Frontal cortex (tissue), 4 donors: ENCODE measurements around the gene DUOXA2. TPM values are rescaled to one million over a fixed set of nuclear protein-coding genes. Genes with fewer than 3 reads are reported as not detected.
"Not testable (repeated sequence)": the region's sequence is repeated elsewhere in the genome, so short reads cannot be mapped to it uniquely, and the experiment has no call there.

ENCODE experiments used
- DNase-seq, 2 donors: peaks; one replicate each; pipeline ENCODE4 v3.0.0; 2012; ENCODE audit warnings: low spot score in 2 of 2
- FAIRE-seq: peaks from 2 replicates; lab custom pipeline; 2012; peaks lifted over from hg19 to GRCh38; lab: Jason Lieb, UNC
- total RNA-seq: library from RNA; depleted of rRNA; stranded (reverse); fragments of >200 nt; gene quantifications from one replicate; pipeline ENCODE4 v1.2.3, GENCODE V29; 2014
- donor health status: control.
- donor health status: control.
- donor health status: control.

DUOXA2 gene
- total RNA-seq, 1 donor from 2014 or later = not detected

- no peak for FAIRE-seq
- no peak for DNase-seq
These were observed 20.3 kb upstream of the DUOXA2 start for GRCh38 chr15:45093622-45094357.

- DNase-seq (no peak), FAIRE-seq (no peak)
These were observed 19.8 kb upstream of the DUOXA2 start for GRCh38 chr15:45094358-45094730.

GRCh38 chr15:45095661-45096060 lies 18.5 kb upstream of the DUOXA2 start:
- DNase-seq (no peak), FAIRE-seq (no peak)

DNA sequence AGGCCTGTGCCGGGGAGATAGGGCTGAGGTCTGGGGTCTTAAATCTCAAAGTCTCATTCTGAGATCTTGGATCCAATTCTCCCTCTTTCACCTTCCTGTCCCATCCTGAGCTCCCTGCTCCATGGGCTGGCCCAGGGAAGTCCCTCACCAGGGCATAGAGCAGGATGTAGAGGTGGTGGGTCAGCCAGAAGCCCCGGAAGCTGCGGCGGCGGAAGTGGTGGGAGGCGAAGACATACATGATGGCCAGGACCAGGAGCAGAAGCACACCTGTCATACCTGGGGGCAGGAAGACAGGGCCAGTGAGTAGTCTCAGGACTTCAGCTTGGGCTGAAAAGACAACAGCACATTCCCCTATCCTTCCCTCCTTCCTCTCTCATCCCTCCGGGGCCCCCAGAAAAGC lies 16.7 kb upstream of the DUOXA2 start:
- DNase-seq = no peak
- FAIRE-seq = no peak

- FAIRE-seq = no peak
- DNase-seq = no peak
These were observed 14.5 kb upstream of the DUOXA2 start for GRCh38 chr15:45099549-45100165.

DNA sequence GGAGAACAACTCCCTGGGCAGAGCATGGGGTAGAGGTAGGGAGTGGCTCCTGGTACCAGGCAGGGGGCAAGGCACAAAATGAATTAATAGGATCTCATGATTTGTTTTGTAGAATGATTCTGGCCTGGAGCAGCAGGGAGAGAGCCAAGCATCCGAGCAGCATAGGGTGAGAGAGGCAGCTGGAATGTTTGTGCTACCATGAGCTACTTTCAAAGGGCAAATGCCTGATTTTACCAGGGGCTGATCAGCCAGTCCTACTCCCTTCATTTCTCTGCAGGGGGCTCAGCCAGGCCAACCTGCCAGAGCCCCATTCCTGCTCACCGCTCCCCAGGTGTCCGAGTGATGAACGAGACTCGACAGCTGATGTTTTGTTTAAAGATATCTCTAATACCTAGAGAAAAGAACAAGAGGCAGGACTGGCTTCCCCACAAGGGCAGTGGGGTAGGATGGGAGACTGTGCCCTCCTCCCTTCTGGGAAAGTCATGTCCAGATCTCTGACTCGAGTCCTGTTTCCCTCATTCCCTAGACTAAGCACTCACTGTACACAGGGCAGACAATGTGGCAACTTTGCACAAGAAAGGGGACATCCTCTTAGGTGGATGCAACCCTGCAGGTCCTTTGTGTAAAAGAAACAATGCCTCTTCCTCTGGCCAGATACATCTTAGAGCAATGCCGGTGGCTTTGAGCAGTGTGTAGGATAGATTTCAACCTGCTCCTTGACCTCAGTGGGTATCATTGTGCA lies 13.1 kb upstream of the DUOXA2 start:
- DNase-seq (no peak), FAIRE-seq (no peak)

DNA sequence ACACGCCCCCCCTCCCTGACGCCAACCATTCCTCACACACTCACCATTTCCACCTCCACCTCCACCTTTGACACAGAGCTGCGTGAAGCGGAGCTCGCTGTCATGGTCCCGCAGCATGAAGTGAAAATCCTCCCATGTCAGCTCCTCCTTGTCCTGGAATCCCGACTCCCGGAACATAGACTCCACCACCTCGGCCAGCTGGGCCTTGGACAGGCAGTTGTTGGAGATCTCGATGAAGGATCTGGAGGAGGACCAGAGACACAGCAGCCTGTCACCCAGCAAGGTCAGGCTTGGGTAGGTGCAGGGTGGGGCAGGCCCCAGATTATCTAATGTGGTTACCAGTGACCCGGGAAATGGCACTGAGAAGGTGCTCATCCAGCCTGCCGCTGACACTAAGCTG lies 12.4 kb upstream of the DUOXA2 start:
- DNase-seq (no peak), FAIRE-seq (no peak)

DNA sequence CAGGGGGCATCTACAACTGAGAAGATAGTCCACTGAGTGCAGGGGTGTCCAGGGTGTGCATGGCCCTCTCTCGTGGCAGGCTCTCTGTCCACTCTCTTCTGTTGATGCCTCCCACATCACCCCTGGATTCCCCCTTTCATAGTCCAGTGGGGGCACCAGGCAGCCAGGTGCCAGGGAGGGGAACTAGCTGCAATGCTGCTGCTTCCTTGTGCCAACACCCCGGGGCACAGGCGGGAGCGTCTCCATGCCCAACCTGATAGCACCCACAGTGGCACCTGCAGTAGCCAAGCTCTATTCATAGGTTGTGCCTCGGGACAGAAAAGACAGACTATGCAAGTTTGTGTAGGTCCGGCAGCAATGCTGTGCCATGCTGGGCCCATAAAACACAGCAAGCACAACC lies 11.9 kb upstream of the DUOXA2 start:
- FAIRE-seq (no peak), DNase-seq (no peak)

DNA sequence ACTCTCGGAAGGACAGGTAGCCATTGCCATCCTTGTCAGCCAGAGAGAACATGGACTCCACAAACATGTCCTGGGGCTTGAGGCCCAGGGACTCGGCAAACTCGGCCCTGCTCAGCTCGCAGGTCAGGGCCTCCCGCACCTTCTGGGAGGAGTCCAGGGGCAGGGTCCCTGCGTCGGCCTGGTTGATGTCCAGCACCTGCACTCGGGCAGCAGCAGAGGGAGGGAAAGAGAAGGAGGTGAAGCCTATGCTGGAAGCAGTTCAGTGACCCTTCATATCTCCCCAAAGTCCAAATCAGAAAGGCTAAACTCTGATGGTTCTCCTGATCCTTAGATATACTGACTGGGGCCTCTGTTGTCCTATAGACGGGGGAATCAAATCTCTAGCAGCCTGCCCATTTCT lies 10.0 kb upstream of the DUOXA2 start:
- not testable (repeated sequence) for DNase-seq, FAIRE-seq

DNA sequence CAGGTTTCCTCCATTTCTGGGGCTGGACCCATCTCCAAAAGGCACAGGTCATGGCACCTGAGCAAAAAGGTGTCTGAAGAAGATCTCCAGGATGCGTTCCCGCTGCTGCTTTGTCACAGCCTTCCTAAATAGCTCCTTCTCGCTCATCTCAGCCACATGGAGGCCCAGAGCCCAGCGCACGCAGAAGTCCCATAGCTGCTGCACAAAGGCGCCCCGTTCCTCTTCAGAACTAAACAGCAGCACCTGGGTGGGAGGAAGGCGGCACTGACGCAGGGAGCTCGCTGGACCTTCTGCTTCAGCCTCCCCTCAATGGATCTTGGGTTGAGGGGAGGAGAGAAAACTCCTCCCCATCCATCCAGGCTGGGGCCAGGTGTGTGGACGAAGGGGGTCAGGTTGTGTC lies 8.5 kb upstream of the DUOXA2 start:
- FAIRE-seq = no peak
- DNase-seq = no peak

- DNase-seq (no peak), FAIRE-seq (no peak)
These were observed 7.9 kb upstream of the DUOXA2 start for GRCh38 chr15:45106002-45106790.

- FAIRE-seq (no peak), DNase-seq (no peak)
These were observed 6.0 kb upstream of the DUOXA2 start for GRCh38 chr15:45107941-45108630.

DNA sequence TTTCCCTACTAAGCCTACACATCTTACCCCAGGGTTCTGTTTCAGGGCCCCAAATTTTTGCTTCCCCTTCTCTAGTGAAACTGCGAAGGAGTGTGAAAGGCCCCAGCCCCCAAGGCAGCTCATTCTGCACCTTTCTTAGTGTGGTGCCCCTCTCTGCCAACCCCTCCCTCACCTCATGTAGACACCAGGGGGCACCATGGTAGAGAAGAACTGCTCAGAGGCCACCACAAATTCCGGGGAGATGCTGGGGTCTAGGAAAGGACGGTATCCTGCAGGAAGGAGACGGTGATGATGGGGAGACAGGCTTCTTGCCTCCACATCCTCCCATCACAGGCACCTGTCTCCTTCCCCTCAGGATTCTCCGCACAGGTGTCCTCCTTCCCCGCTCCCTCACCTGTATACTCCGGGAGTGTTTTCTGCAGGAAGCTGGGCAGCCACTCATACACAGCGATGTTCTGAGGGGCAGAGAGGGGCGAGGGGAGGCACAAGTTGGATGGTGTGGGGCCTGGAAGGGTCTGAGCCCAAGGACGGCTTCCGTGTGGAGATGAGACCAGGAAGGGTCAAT lies 3.8 kb upstream of the DUOXA2 start:
- DNase-seq (no peak), FAIRE-seq (no peak)

DNA sequence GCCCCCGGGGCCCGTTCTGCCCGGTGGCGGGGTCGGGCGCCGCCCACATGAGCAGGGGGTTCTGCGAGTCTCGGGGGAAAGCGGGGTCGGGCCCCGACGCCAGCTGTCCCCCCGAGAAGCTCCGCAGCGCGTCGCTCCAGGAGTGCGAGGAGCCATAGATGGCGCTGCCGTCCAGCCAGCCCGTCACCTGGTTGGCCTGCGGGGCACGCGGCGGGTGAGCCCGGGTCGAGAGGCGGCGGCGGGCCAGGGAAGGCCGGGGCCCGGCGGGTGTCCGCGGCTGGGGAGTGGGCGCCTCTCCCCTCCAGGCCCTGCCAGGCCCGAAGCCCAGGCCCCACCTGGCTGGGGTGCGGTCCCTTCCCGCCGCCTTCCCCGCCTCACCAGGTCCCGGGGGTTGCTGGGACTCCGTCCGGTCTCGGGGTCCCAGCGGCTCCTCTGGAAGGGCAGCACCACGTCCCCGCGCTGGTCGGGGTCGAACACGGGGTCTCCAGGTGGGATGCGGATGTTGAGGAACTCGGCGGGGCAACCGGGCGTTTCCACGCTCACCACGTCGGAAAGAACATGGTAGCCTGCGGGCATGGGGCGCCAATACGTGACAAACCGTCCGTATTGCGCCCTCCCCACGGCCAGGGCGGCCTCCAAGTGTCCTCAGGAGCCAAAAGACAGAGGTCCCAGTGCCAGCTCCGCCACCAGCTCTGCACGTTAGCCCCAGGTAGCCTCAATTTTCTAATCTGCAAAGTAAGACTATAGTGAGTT lies 2.6 kb upstream of the DUOXA2 start:
- no peak for DNase-seq
- FAIRE-seq = no peak

DNA sequence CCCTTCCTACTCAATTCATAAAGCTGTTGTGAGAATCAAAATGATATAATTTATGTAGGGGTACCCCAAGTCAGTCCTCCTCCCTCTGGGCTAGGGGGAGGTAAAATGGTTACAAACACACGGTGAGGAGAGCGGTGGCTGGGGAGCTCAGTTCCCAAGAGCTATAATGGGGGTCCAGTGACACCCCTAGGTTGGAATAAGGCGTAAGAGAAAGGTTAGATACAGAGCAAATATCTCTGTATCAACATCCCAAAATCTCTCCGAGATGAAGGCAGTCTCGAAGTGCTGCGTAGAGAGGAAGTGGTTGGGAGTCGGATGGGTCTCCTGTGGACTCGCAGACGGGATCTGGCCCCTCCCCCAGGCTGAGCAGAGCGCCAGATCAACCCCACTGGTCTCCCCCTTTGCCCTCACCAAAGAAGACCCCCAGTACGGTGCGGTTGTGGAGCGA lies 2.0 kb upstream of the DUOXA2 start:
- FAIRE-seq = no peak
- DNase-seq = peak in 1 of 2 donors; percentile 25

DNA sequence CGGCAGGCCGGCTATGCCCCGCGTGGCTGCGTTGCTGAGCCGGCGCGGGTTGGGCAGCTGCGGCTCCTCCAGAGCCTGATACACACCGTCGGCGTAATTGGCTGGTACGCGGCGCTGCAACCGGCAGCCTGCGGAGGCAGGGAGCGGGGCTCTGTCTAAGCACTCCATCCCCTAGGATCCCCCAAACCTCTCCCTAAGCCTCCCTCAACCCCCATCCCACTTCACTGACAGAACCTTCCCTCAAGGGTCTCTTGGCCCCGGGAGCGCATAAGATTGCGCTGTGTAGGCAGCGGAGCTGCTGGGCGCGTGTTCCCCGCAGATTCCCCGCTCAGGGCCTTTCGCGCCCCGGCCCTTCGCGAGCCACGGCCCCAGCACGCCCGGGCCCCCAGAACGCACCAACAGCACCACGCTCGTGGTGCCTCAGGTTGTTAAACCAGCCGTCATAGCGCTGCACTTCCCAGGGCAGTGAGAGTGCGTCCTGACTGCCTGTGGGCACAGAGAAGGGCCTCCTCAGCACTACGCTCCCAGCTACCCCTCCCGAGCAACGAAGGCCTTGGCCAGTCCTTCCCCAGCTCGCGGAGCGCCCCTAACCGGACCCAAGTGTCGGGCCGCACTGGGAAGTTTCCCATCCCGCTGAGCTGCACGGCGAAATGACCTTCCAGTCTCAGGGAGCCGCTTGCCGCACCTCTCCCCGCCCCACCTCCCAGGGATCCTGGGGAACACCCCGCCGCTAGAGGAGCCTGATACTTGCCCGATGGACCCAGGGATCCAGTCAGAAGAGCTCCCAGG lies 1.3 kb upstream of the DUOXA2 start:
- DNase-seq (peak in 1 of 2 donors; percentile 35), FAIRE-seq (no peak)

GRCh38 chr15:45113380-45113990 lies 641 bp upstream of the DUOXA2 start:
- FAIRE-seq (no peak), DNase-seq (peak in 1 of 2 donors; percentile 35)

GRCh38 chr15:45114751-45115085 lies 592 bp downstream of the DUOXA2 start:
- DNase-seq (no peak), FAIRE-seq (no peak)
